ENCODE measurements around the gene TCAIM. TPM values are rescaled to one million over a fixed set of nuclear protein-coding genes. Genes with fewer than 3 reads are reported as not detected.

TCAIM gene
- total RNA-seq, 1 donor from 2014 or later, result 32.8 TPM

DNA sequence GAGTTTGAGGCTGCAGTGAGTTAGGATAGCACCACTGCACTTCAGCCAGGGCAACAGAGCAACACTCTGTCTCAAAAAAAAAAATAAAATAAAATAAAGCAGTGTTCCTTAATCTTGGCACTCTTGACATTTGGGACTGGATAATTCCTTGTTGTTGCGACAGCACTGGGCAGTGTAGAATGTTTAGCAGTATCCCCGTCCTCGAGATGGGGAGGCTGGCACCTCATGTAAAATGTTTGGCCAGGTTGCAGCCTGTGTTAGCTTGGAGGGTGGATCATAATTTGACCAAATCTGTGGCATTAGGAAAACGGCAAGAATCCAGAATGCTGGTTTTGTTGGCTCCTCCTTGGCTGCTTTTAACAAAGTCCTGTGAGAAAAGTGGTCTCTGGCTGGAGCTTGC lies 91.9 kb downstream of the TCAIM start:
- intact Hi-C loops (cut with DNase I), result no loop called here
- DNase-seq (ENCODE audit: missing footprints) (no peak), ATAC-seq (no peak)

DNA sequence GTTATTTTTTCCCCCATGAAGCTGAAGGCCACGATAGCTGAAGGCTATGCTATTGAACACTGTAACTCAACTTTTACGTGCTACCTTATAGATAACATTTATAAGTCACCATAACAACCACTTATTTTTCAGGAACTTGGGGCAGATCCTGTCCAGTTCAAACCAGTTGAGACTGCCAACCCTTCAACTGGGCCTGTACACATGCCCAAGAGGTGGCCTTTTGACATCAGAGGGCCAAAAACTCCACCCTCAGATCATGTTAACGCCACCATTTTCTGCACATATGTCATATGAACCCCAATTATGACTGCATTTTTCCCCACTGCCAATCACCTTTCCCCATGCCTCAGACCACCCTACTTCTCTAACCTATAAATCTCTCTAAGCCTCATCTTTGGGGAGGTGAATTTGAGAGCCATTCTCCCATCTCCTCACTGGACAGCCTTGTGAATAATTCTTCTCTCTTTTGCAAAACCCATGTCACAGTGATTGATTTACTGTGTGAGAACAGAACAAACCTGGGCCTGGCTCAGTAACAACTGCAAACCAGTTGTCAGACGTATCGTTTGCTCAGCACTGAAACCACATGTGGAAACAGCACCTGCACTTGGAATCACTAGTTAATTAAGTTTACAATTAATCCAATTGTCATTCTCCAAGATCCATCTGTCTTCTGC lies 96.4 kb downstream of the TCAIM start:
- intact Hi-C loops (cut with DNase I), result no loop called here
- ATAC-seq (no peak), DNase-seq (ENCODE audit: missing footprints) (no peak)

DNA sequence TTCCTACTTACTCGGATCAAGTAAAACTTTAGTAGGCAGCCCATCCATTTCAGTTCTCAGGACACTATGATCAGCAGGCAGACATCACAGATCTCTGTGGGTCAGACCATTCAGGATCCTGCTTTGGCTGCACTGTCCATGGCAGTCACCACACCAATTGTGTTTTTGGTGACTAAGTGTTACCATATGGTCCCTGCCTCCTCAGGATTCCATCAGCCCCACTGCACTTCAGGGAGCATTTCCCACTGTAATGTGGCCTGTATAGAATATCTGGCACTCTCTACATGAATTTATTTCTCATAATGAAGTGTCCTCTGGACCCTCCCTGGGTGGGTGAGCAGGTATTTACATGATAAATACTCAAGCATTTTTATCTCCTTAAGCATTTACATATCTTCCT lies 97.6 kb downstream of the TCAIM start:
- no peak for DNase-seq (ENCODE audit: missing footprints)
- ATAC-seq, result no peak
- intact Hi-C loops (cut with DNase I), result no loop called here

DNA sequence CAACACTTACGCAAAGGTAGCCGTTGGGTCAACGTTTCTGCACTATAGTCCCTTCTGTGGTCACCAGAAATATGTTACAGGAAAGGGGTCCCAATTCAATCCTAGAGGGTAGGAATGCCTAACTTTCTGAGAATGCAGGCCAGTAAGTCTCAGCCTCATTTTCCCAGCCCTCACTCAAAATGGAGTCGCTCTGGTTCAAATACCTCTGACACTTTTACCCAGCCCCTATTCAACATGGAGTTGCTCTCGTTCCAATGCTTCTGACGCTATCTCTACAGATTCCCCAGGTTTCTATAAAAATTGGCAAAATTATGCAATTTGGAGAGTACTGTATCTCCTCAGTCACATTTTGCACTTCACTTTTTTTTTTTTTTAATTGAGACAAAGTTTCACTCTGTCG lies 99.2 kb downstream of the TCAIM start:
- intact Hi-C loops (cut with DNase I), result loop anchor here (2.0 kb wide), 1 partner anchor 41 kb away; no protein-coding TSS in a partner anchor
- DNase-seq (ENCODE audit: missing footprints) (no peak), ATAC-seq (no peak)

DNA sequence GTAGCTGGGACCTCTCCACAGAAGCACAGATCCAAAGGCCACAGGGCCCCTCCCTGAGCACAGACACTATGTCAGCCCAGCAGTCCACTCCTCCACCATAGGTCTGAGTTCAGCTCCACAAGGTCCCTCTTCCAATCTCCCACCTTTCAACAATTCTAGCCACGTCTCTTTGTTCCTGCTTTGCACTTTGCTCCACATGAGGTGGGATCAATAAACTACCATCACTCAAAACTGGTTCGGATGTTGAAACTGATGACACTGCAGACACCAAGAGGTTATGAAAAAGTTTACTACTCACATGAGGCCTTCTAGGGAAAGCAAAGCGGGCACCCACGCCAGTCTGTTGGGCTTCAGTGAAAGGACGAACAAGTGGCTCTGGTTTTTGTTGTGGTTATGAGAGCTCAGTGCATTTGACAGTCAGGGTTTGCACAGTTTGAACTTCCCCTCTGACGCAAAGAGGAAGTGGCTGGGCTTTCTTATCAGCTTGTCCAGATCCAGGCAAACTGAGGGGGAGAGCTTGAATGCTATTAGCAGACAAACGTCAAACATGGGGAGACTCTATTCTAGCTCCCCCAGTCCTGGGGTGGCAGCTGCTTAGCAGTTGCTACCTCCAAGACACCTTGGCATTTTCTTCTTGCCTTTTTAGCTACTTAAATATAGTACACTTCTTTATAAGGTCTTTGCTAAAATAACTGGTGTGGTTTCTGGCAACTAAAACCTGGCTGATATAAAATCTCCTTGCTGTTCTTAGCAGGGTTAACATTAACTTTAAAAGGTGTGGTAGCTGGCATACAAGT lies 101.1 kb downstream of the TCAIM start:
- peak; percentile 95 for ATAC-seq
- intact Hi-C loops (cut with DNase I), result loop anchor here (2.0 kb wide), 1 partner anchor 39 kb away; no protein-coding TSS in a partner anchor
- DNase-seq (ENCODE audit: missing footprints), result peak; percentile 88

DNA sequence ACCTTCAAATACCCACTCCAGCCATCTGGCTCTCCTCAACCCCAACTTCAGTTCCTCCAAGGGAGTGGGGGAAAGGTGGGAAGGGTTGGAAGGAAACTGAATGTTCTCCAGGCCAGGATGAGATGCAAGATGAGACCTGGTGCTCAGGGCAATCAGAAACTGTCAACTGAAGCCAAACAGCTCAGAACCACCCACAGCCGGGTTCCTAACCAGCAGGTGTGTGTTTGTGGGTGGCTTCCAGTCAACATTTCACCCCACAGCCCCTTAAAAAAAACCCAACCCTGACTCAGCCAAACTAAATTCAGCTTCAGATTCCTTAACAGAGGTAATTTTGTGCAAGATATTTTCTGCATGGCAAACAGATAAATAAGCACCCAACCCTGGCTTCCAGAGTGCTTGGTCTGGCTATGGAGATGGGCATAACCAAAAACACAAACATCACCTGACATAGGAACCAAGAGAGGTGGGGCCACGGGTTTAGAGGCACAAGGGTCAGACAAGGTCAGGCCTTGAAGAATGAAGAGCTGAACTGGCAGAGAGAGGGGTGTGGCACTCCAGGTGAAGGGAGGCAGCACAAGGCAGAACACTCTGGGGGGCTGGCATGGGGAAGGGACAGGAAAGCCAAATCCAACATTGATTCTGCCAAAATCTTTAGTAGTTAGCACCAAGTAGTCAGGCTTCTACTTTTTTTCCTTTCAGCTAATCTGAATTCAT lies 104.2 kb downstream of the TCAIM start:
- ATAC-seq (no peak), DNase-seq (ENCODE audit: missing footprints) (no peak)
- intact Hi-C loops (cut with DNase I), result no loop called here

DNA sequence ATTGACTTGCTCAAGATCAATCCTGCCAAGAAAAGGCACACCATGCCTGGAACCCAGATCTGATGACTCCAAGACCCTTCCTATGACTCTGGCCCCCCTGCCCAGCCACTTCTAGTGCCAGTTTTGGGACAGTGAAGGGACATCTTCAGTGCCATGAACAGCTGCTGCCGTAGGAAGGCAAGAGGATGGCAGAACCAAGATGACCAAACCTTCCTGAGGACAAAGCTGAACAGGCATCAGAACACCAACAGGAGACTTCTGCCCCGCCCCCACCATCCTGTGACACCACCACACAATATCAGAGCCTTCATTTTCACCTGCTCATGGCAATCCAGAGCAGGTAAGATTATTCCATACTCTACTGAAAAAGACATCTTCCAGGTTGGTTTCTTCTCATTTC lies 105.9 kb downstream of the TCAIM start:
- DNase-seq (ENCODE audit: missing footprints), result no peak
- intact Hi-C loops (cut with DNase I), result no loop called here
- ATAC-seq, result no peak

DNA sequence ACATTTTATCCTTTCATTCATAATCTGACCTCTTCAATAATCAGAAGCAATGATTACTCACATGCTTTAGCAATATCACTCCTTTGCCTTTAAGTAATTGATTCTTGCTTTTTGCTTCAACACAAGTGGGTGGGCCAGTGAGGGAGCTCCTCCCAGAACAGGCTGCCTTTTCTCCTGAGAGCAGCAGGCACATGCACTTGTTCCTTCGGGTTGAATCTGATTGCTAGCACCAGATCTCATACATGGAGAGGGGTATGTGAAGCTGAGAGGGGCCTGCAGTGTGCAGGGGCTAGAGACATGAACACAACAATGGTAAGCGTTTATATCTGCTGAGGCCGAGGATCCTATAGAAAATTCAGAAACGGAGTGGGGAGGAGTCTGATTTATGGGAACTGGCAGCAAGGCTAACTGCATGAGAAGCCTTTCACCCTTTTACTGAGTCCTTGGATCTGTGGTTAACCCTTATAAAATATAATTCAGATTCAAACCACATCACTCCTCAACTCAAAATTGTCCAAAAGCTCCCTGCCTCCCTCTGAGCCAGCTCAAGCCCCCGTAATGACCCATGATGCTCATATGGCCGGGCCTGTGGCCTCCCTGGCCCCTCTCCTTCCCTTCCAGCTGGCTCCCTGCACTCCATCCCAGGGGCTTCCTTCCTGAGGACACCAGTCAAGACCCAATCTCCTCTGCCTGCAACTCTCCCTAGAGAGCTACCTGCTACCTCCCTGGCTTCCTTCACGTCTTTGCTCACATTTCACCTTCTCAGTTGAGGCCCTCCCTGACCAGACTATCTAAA lies 106.5 kb downstream of the TCAIM start:
- ATAC-seq (no peak), DNase-seq (ENCODE audit: missing footprints) (no peak)
- intact Hi-C loops (cut with DNase I), result no loop called here

DNA sequence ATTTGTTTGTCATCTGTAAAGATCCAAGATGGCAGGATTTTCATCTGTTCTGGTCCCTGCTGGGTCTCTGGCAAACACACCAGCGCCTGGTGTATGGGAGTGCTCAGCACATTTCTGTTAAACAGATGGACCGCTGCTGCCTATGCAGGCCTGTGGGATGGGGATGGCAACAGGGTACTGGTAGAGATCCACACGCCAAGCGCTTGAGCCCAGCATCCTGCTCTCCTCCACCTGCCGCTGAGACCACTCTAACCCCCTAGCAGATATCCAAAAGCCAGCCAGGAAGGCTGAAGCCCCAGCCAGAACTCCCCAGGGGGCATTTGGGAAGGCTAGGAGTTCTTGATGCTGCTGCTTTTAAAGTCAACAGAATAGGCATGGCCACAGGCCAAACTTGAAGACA lies 107.2 kb downstream of the TCAIM start:
- intact Hi-C loops (cut with DNase I), result no loop called here
- no peak for ATAC-seq
- DNase-seq (ENCODE audit: missing footprints), result no peak

DNA sequence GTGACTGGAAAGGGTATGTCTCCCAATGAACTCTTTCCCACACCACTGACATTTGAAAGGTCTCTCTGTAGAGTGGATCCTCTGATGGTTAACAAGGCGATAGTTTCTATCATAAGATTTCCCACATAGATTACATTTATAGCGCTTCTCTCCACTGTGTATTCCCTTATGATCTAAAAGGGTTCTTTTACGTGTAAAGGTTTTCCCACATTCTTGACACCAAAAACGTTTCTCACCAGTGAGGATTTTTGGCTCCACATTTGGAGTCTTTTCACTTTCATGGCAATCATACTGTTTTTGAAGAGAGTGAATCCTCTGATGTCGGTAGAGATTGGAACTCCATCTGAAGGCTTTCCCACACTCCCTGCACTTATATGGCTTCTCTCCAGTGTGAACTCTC lies 108.4 kb downstream of the TCAIM start:
- DNase-seq (ENCODE audit: missing footprints) (no peak), ATAC-seq (no peak)
- intact Hi-C loops (cut with DNase I), result no loop called here

DNA sequence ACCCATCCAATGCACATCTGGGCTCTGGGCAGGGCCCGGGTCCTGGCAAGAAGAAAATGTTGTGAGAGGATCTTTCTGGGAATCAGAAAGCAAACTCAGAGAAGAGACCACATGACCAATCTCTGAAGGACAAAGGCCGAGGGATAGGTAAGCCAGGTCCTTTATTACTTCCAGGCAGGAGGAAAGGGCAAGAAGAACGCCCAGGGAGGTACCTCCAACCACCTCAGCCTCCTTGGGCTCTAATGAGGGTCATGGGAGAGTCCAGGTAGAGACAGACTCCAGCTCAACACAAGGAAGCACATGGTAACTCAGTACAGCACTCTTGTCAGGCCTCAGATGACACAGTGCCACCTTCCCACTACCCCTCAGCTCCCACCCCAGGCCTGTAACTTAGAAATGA lies 112.9 kb downstream of the TCAIM start:
- intact Hi-C loops (cut with DNase I), result no loop called here
- DNase-seq (ENCODE audit: missing footprints) (no peak), ATAC-seq (no peak)

DNA sequence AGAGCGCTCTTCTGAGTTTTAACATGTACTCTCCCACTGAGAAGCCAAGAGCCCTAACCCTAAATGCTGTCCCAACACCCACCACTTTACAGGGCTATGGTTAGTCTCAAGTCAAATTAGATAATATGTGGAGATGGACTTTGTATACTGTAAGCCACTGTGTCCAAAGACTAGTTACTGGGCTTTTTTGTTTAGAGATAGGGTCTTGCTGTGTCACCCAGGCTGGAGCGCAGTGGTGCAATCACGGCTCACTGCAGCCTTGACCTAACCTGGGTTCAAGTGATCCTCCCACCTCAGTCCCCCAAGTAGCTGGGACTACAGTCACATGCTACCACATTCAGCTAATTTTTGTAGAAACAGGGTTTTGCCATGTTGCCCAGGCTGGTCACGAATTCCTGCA lies 115.7 kb downstream of the TCAIM start:
- ATAC-seq (no peak), DNase-seq (ENCODE audit: missing footprints) (no peak)
- intact Hi-C loops (cut with DNase I), result no loop called here

DNA sequence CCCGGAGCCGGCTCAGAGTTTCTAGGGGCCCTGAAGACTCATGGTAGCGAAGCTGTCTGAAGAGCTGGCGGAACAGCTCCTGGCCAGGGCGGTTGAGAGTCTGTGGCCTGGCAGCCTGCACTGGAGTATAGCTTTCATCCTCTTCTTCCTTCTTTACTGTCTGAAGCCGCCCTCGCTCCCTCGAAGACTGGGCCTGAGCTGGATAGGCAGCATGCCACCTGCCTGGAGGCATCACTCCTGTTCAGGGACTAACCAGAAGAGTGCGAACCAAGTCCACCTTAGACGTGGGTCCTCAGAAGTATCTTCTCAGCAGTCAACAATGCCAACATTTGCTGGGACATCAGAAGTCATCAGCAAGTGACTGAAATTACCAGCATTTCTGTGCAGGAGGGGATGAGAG lies 116.8 kb downstream of the TCAIM start:
- no peak for DNase-seq (ENCODE audit: missing footprints)
- intact Hi-C loops (cut with DNase I), result no loop called here
- no peak for ATAC-seq

Other genes with a start within 250 kb of the TCAIM start
- not detected for gene TOPAZ1, start 96.9 kb upstream of the TCAIM start, total RNA-seq
- 12.7 TPM for gene ZNF445, start 138.9 kb downstream of the TCAIM start, total RNA-seq
- 2.1 TPM for gene ZKSCAN7, start 216.4 kb downstream of the TCAIM start, total RNA-seq
- gene ZNF660, start 246.2 kb downstream of the TCAIM start, total RNA-seq, result 0.49 TPM

Measured in Right ventricle myocardium inferior (tissue), 1 donor.